NCI-H1436 (cell line): ENCODE data around the gene OTOP2.
"Not testable (repeated sequence)": the region's sequence is repeated elsewhere in the genome, so short reads cannot be mapped to it uniquely, and the experiment has no call there.

Experiments
- DNase-seq: peaks from one replicate; lab custom pipeline; 2025; lab: John Stamatoyannopoulos, UW

The OTOP2 gene

GRCh38 chr17:74971069-74971841, 47.2 kb downstream of the OTOP2 start:
- no peak for DNase-seq

GRCh38 chr17:74971842-74972106, 47.7 kb downstream of the OTOP2 start:
- no peak for DNase-seq

- DNase-seq = peak; percentile 80
These were observed 48.3 kb downstream of the OTOP2 start, which contains the start of gene HID1 for GRCh38 chr17:74972107-74972972. Gene HID1 (minus strand): TSS chr17:74972759. CDS start chr17:74972656, 103 bp downstream.

- no peak for DNase-seq
These were observed 48.9 kb downstream of the OTOP2 start for GRCh38 chr17:74972973-74973328.

GRCh38 chr17:74975943-74976342, 51.9 kb downstream of the OTOP2 start:
- no peak for DNase-seq

GRCh38 chr17:74977802-74978201, 53.7 kb downstream of the OTOP2 start:
- DNase-seq = no peak

- no peak for DNase-seq
These were observed 54.2 kb downstream of the OTOP2 start for GRCh38 chr17:74978240-74978639.

GRCh38 chr17:74979408-74980146, 55.5 kb downstream of the OTOP2 start:
- no peak for DNase-seq

- no peak for DNase-seq
These were observed 57.4 kb downstream of the OTOP2 start for GRCh38 chr17:74981318-74981978.

GRCh38 chr17:74981979-74982662, 58.0 kb downstream of the OTOP2 start:
- DNase-seq = peak; percentile 83

- not testable (repeated sequence) for DNase-seq
These were observed 58.7 kb downstream of the OTOP2 start for GRCh38 chr17:74982663-74983313.
